Heart right ventricle (tissue), 16 donors: ENCODE results near the gene EVC2. TPM values are rescaled to one million over a fixed set of nuclear protein-coding genes. Genes with fewer than 3 reads are reported as not detected.

Experiments
- ATAC-seq, 8 donors: fragments of 200-7000 bp; cut with Tn5 transposase; one replicate each; pipeline ENCODE4 v1.9.1; 2020; ENCODE audit warnings: mild to moderate bottlenecking in 8 of 8, moderate library complexity in 8 of 8, moderate number of reproducible peaks in 1 of 8
- DNase-seq, 2 donors: peaks; one replicate each; pipeline ENCODE4 v3.0.0-alpha.2; 2020
- H3K27ac ChIP-seq, 10 donors: fragments of 200-600 bp; sonication (generic) in 2 of 10; one replicate each; pipeline versions ENCODE4 v1.5.0 to v1.8.0; 2020 to 2022; ENCODE audit warnings: mild to moderate bottlenecking in 3 of 10
- H3K27me3 ChIP-seq, 7 donors: fragments of 200-600 bp; one replicate each; pipeline ENCODE4 v1.8.0; 2021 to 2022; ENCODE audit warnings: mild to moderate bottlenecking in 2 of 7
- H3K36me3 ChIP-seq, 9 donors: fragments of 200-600 bp; sonication (generic) in 1 of 9; one replicate each; pipeline versions ENCODE4 v1.5.0 to v1.8.0; 2020 to 2022; ENCODE audit warnings: mild to moderate bottlenecking in 2 of 9
- H3K4me1 ChIP-seq, 9 donors: fragments of 200-600 bp; sonication (generic) in 1 of 9; one replicate each; pipeline versions ENCODE4 v1.5.0 to v1.8.0; 2020 to 2022; ENCODE audit warnings: mild to moderate bottlenecking in 4 of 9
- H3K4me3 ChIP-seq, 10 donors: fragments of 200-600 bp; sonication (generic) in 2 of 10; one replicate each; pipeline versions ENCODE4 v1.5.0 to v1.8.0; 2020 to 2022; ENCODE audit warnings: mild to moderate bottlenecking in 7 of 10, moderate library complexity in 2 of 10
- H3K9me3 ChIP-seq, 11 donors: fragments of 200-600 bp in 10 of 11; sonication (generic) in 2 of 11; one replicate each; pipeline versions ENCODE4 v1.5.0 to v1.8.0; 2013 to 2022; ENCODE audit warnings: mild to moderate bottlenecking in 2 of 11, control low read depth in 1 of 11, moderate library complexity in 1 of 11
- CTCF ChIP-seq, 9 donors: fragments of 200-600 bp; sonication (generic) in 2 of 9; IDR thresholded peaks; one replicate each; pipeline versions ENCODE4 v1.5.0 to v1.8.0; 2021 to 2022; ENCODE audit warnings: antibody characterized with exemption in 9 of 9, mild to moderate bottlenecking in 5 of 9, moderate library complexity in 1 of 9
- WGBS, 2 donors: extraction: QIAGEN DNeasy Blood & Tissue Kit; methylation state at CpG; one replicate each; pipeline ENCODE4 v1.1.7; 2013; ENCODE audit warnings: inconsistent platforms in 1 of 2; 5-methylcytosine and 5-hydroxymethylcytosine counted together
- intact Hi-C, 10 donors: fragments of 100-400 bp; cut with DNase I; formaldehyde crosslinking; loops; one replicate each; pipeline versions ENCODE4 v1.11.1 to v1.14.2; 2022
- polyA plus RNA-seq, 2 donors: library from polyadenylated mRNA; stranded (reverse); fragments of 200-250 nt; gene quantifications; one replicate each; pipeline ENCODE4 v1.2.3, GENCODE V29; 2013
- total RNA-seq, 10 donors: library from RNA; stranded (reverse); fragmentation: NEBNext Ultra II Directional in 3 of 10; extraction: Animal tissue kit (Norgen Biotek cat#: 25700) in 3 of 10; gene quantifications; one replicate each; pipeline versions ENCODE4 v1.2.1 to v1.2.4, GENCODE V29; 2021 to 2023
- donor health status: Arrhythmogenic right ventricular cardiomyopathy.
- donor health status: ischemic (EF 13 %, LVEDD 7.1; RV severe dilation, severe dysfunction).
- donor health status: healthy with polysubstance abuse.
- donor health status: DM: no; HTN: yes; CAD: no.
- donor health status: DM: no; HTN: no; CAD: no.
- donor health status: ischemic (EF 25% LVEDD 6.9; RV normal size, moderate dysfunction).
- donor health status: ischemic (EF 25% LVEDD 5.7; RV mildly dilated, moderate dysfunction).
- donor health status: healthy.
- donor health status: DM: yes; HTN: yes; CAD: no.
- donor health status: Ischemic cardiomyopathy.
- donor health status: ischemic (EF 35%, LVEDD 5.7; RV mildly dilated, moderate dysfunction).
- donor health status: nonischemic (EF 11% LVEDD 7.7; RV severe dilation, severe dysfunction).
- donor health status: DM: yes; HTN: yes; CAD: no.
- donor health status: PGD.
- donor health status: ischemic (EF 29% LVEDD 5.4; RV normal size, mild dysfunction).
- donor health status: nonischemic (EF 23%, LVEDD 6.1; RV moderate dilation, normal function).

The EVC2 gene
- total and polyA plus RNA-seq, 12 donors = 0.47 to 1.5 (median 0.91) TPM

DNA sequence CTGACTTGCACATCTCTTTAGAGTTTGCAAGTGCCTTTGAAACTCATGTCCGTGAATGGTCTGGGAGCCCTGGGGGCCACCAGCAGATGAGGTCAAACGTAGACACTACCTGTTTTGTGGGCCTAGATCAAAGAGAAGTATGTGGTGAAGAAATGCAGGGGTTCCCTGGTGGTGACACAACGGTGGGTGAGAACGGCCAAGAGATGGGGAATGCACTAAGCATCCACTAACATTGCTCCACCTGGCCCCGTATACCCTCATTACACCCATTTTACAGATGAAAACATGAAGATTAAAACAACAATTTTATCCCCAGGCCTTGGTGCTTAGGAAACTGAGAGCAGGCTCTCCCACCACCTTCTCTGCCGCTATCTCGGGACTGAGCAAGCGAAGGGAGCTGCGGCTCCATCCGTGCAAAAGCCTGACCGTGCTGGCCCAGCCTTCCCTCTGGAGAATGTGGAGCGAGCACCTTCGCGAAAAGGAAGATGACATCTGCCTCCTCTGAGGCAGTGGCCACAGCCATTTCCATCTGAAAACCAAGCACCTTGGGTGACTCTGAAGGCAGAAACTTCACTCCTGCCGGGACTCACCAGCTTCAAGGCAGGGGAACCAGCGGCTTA lies 91.9 kb downstream of the EVC2 start:
- WGBS, 2 donors = 87 to 89% methylated on average over 16 of the region's 16 CpGs
- H3K27me3 ChIP-seq = no peaks in the 10 kb centered on the region
- DNase-seq (no peak), ATAC-seq (no peak)
- intact Hi-C loops = no loop called here
- no peak overlapping the region for H3K4me3 ChIP-seq
- no peaks in the 10 kb centered on the region for H3K4me1 ChIP-seq
- H3K36me3 ChIP-seq = peaks cover 0 to 55% (median 0%) of the 10 kb centered on the region in 9 donors
- TF ChIP-seq CTCF (IDR thresholded peaks at IDR 0.05) = no peak
- no peak overlapping the region for H3K27ac ChIP-seq
- no peaks in the 10 kb centered on the region for H3K9me3 ChIP-seq

GRCh38 chr4:5615496-5616075 lies 92.8 kb downstream of the EVC2 start:
- no peaks in the 10 kb centered on the region for H3K27me3 ChIP-seq
- no peak for TF ChIP-seq CTCF (IDR thresholded peaks at IDR 0.05)
- no peak overlapping the region for H3K4me3 ChIP-seq
- no peaks in the 10 kb centered on the region for H3K9me3 ChIP-seq
- peaks cover 0 to 64% (median 0%) of the 10 kb centered on the region in 9 donors for H3K36me3 ChIP-seq
- DNase-seq (no peak), ATAC-seq (no peak)
- no peak overlapping the region for H3K27ac ChIP-seq
- 76 to 80% methylated on average over 10 of the region's 10 CpGs for WGBS, 2 donors
- no peaks in the 10 kb centered on the region for H3K4me1 ChIP-seq
- intact Hi-C loops = no loop called here

- intact Hi-C loops = no loop called here
Measured at GRCh38 chr4:5611750-5612149, 96.6 kb downstream of the EVC2 start.

More at GRCh38 chr4:5611750-5612149, 96.6 kb downstream of the EVC2 start:
- Histone ChIP-seq H3K27me3 (no peaks in the 10 kb centered on the region), H3K4me1 (no peaks in the 10 kb centered on the region), H3K4me3 (no peak overlapping the region), H3K9me3 (no peaks in the 10 kb centered on the region), H3K36me3 (peaks cover 0 to 44% (median 0%) of the 10 kb centered on the region in 9 donors), H3K27ac (no peak overlapping the region)
- TF ChIP-seq CTCF (IDR thresholded peaks at IDR 0.05) = no peak
- DNase-seq (no peak), ATAC-seq (no peak)
- WGBS, 2 donors = 71 to 72% methylated on average over 5 of the region's 5 CpGs
